ENCODE results near the gene IKZF5.

Gene IKZF5

GRCh38 chr10:122974023-122974422 is 34.6 kb downstream of the IKZF5 start:
- H3K4me1 ChIP-seq (ENCODE audit: insufficient read depth, low read length) = no peaks in the 10 kb centered on the region
- no peak overlapping the region for H3K4me3 ChIP-seq (ENCODE audit: low read length)

GRCh38 chr10:122968698-122969097 is 39.9 kb downstream of the IKZF5 start:
- Histone ChIP-seq H3K4me1 (ENCODE audit: insufficient read depth, low read length) (no peaks in the 10 kb centered on the region), H3K9ac (ENCODE audit: low read depth, low read length) (no peak overlapping the region), H3K4me3 (ENCODE audit: low read length) (no peak overlapping the region), H3K9me3 (ENCODE audit: insufficient read depth, low read depth, low read length) (peaks cover 24% of the 10 kb centered on the region; the same call in 1 of the 2 replicates), H3K36me3 (ENCODE audit: insufficient read depth, low read depth, low read length) (no peaks in the 10 kb centered on the region), H3K27me3 (ENCODE audit: insufficient read depth, low read length) (peaks cover 5% of the 10 kb centered on the region; the same call in 1 of the 2 replicates), H3K27ac (ENCODE audit: low read length) (no peak overlapping the region)

More at GRCh38 chr10:122974023-122974422, 34.6 kb downstream of the IKZF5 start:
- Histone ChIP-seq H3K9me3 (ENCODE audit: insufficient read depth, low read depth, low read length) (0 out of 2 replicates have a peak, but pooled peaks cover 2% of the 10 kb centered on the region), H3K36me3 (ENCODE audit: insufficient read depth, low read depth, low read length) (no peaks in the 10 kb centered on the region), H3K27ac (ENCODE audit: low read length) (no peak overlapping the region), H3K9ac (ENCODE audit: low read depth, low read length) (no peak overlapping the region), H3K27me3 (ENCODE audit: insufficient read depth, low read length) (peaks cover 5% of the 10 kb centered on the region; the same call in 1 of the 2 replicates)

GRCh38 chr10:122966879-122967278 is 41.7 kb downstream of the IKZF5 start:
- H3K4me3 ChIP-seq (ENCODE audit: low read length) = no peak overlapping the region
- H3K9ac ChIP-seq (ENCODE audit: low read depth, low read length) = no peak overlapping the region
- no peaks in the 10 kb centered on the region for H3K36me3 ChIP-seq (ENCODE audit: insufficient read depth, low read depth, low read length)
- peaks cover 24% of the 10 kb centered on the region; the same call in 1 of the 2 replicates for H3K9me3 ChIP-seq (ENCODE audit: insufficient read depth, low read depth, low read length)
- peaks cover 5% of the 10 kb centered on the region; the same call in 1 of the 2 replicates for H3K27me3 ChIP-seq (ENCODE audit: insufficient read depth, low read length)
- no peaks in the 10 kb centered on the region for H3K4me1 ChIP-seq (ENCODE audit: insufficient read depth, low read length)
- no peak overlapping the region for H3K27ac ChIP-seq (ENCODE audit: low read length)

- Histone ChIP-seq H3K36me3 (ENCODE audit: insufficient read depth, low read depth, low read length) (no peaks in the 10 kb centered on the region), H3K4me3 (ENCODE audit: low read length) (no peak overlapping the region), H3K4me1 (ENCODE audit: insufficient read depth, low read length) (no peaks in the 10 kb centered on the region), H3K9ac (ENCODE audit: low read depth, low read length) (no peak overlapping the region), H3K27ac (ENCODE audit: low read length) (no peak overlapping the region), H3K27me3 (ENCODE audit: insufficient read depth, low read length) (0 out of 2 replicates have a peak, but pooled peaks cover 2% of the 10 kb centered on the region), H3K9me3 (ENCODE audit: insufficient read depth, low read depth, low read length) (peaks cover 8% of the 10 kb centered on the region; the same call in 1 of the 2 replicates)
Observed at GRCh38 chr10:122962405-122962804, 46.2 kb downstream of the IKZF5 start.

GRCh38 chr10:122957474-122957873 is 51.1 kb downstream of the IKZF5 start:
- Histone ChIP-seq H3K9me3 (ENCODE audit: insufficient read depth, low read depth, low read length) (peaks cover 10% of the 10 kb centered on the region), H3K36me3 (ENCODE audit: insufficient read depth, low read depth, low read length) (no peaks in the 10 kb centered on the region), H3K4me1 (ENCODE audit: insufficient read depth, low read length) (no peaks in the 10 kb centered on the region), H3K9ac (ENCODE audit: low read depth, low read length) (no peak overlapping the region), H3K27ac (ENCODE audit: low read length) (no peak overlapping the region), H3K27me3 (ENCODE audit: insufficient read depth, low read length) (peaks cover 32% of the 10 kb centered on the region), H3K4me3 (ENCODE audit: low read length) (no peak overlapping the region)

GRCh38 chr10:122955892-122956291 is 52.7 kb downstream of the IKZF5 start:
- Histone ChIP-seq H3K4me1 (ENCODE audit: insufficient read depth, low read length) (no peaks in the 10 kb centered on the region), H3K9ac (ENCODE audit: low read depth, low read length) (no peak overlapping the region), H3K4me3 (ENCODE audit: low read length) (no peak overlapping the region), H3K9me3 (ENCODE audit: insufficient read depth, low read depth, low read length) (peaks cover 10% of the 10 kb centered on the region), H3K27ac (ENCODE audit: low read length) (no peak overlapping the region), H3K27me3 (ENCODE audit: insufficient read depth, low read length) (peaks cover 32% of the 10 kb centered on the region), H3K36me3 (ENCODE audit: insufficient read depth, low read depth, low read length) (peaks cover 2% of the 10 kb centered on the region; the same call in 1 of the 2 replicates)

- no peak overlapping the region for H3K9ac ChIP-seq (ENCODE audit: low read depth, low read length)
- no peak overlapping the region for H3K27ac ChIP-seq (ENCODE audit: low read length)
- H3K36me3 ChIP-seq (ENCODE audit: insufficient read depth, low read depth, low read length) = peaks cover 9% of the 10 kb centered on the region; the same call in 1 of the 2 replicates
- no peaks in the 10 kb centered on the region for H3K4me1 ChIP-seq (ENCODE audit: insufficient read depth, low read length)
- peaks cover 32% of the 10 kb centered on the region for H3K27me3 ChIP-seq (ENCODE audit: insufficient read depth, low read length)
- peak overlapping the region; percentile 69; the same call in 1 of the 2 replicates for H3K4me3 ChIP-seq (ENCODE audit: low read length)
- H3K9me3 ChIP-seq (ENCODE audit: insufficient read depth, low read depth, low read length) = peaks cover 10% of the 10 kb centered on the region
Observed at GRCh38 chr10:122954731-122955050, 53.9 kb downstream of the IKZF5 start.

GRCh38 chr10:122953902-122954730 is 54.5 kb downstream of the IKZF5 start, which contains the start of gene C10orf88:
C10orf88 (minus strand) TSS chr10:122954227; CDS start chr10:122954178, 49 bp downstream.
- no peak within 1 kb of the TSS for H3K27ac ChIP-seq (ENCODE audit: low read length)
- peaks cover 10% of the 10 kb centered on the region for H3K9me3 ChIP-seq (ENCODE audit: insufficient read depth, low read depth, low read length)
- H3K36me3 ChIP-seq (ENCODE audit: insufficient read depth, low read depth, low read length) = peaks cover 13% of the 10 kb centered on the region; the same call in 1 of the 2 replicates
- H3K9ac ChIP-seq (ENCODE audit: low read depth, low read length) = peak within 1 kb of the TSS; percentile 69; the same call in 1 of the 2 replicates
- peaks cover 32% of the 10 kb centered on the region for H3K27me3 ChIP-seq (ENCODE audit: insufficient read depth, low read length)
- peak within 1 kb of the TSS; percentile 69 for H3K4me3 ChIP-seq (ENCODE audit: low read length)
- no peaks in the 10 kb centered on the region for H3K4me1 ChIP-seq (ENCODE audit: insufficient read depth, low read length)

- H3K9me3 ChIP-seq (ENCODE audit: insufficient read depth, low read depth, low read length) = no peaks in the 10 kb centered on the region
- no peak overlapping the region for H3K9ac ChIP-seq (ENCODE audit: low read depth, low read length)
- H3K27ac ChIP-seq (ENCODE audit: low read length) = no peak overlapping the region
- H3K4me1 ChIP-seq (ENCODE audit: insufficient read depth, low read length) = no peaks in the 10 kb centered on the region
- H3K27me3 ChIP-seq (ENCODE audit: insufficient read depth, low read length) = peaks cover under 1% of the 10 kb centered on the region; the same call in 1 of the 2 replicates
- peaks cover 46% of the 10 kb centered on the region for H3K36me3 ChIP-seq (ENCODE audit: insufficient read depth, low read depth, low read length)
- H3K4me3 ChIP-seq (ENCODE audit: low read length) = no peak overlapping the region
Observed at GRCh38 chr10:122949296-122949695, 59.3 kb downstream of the IKZF5 start.

Data from iPS-20b (cell line).